Spleen (tissue), 7 donors: ENCODE results near the gene CLASP2.

ENCODE experiments used
- POLR2AphosphoS5 ChIP-seq, 3 donors: sonication (generic); formaldehyde crosslinking; IDR thresholded peaks; one replicate each; pipeline ENCODE4 v1.5.1; 2017; ENCODE audit warnings: antibody characterized with exemption in 3 of 3
- TF ChIP-seq, protein P1 (sequence below), 11 experiments: fragments of 200-600 bp in 7 of 11; fragments of 450-650 bp in 4 of 11; sonication (generic) in 4 of 11; IDR thresholded peaks in 8 of 11; conservative IDR thresholded peaks in 3 of 11; 1 replicate in 7 of 11; 2 replicates in 4 of 11; pipeline versions ENCODE4 v1.4.0 to v1.8.0; 2016 to 2021; ENCODE audit warnings: antibody characterized with exemption in 11 of 11, inconsistent platforms in 4 of 11, mild to moderate bottlenecking in 1 of 11
- donor health status: DM: no; HTN: no; CAD: no; lungs with moderate emphysema.
- donor health status: DM: no; HTN: no; CAD: no.
- donor health status: DM: no; HTN: no; CAD: no.

DNA sequence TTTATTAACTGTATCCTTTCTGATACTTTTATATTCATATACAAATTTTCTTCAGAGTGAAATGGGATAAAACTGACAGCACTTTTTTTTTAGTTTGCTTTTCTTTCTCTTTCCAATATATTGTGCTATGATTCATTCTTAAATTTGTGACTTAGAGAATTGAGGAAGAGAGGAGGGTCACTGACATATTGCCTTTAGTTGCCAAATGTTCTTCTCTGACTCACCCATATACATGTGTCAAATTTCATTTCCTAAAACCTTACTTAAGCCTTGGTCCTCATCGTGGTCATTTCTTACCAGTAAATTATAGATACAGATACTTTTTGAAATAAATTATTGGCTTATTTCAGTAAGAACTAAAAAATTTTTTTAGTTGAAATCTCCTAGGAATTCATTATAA is 53.9 kb downstream of the CLASP2 start:
- TF ChIP-seq, protein P1, sequence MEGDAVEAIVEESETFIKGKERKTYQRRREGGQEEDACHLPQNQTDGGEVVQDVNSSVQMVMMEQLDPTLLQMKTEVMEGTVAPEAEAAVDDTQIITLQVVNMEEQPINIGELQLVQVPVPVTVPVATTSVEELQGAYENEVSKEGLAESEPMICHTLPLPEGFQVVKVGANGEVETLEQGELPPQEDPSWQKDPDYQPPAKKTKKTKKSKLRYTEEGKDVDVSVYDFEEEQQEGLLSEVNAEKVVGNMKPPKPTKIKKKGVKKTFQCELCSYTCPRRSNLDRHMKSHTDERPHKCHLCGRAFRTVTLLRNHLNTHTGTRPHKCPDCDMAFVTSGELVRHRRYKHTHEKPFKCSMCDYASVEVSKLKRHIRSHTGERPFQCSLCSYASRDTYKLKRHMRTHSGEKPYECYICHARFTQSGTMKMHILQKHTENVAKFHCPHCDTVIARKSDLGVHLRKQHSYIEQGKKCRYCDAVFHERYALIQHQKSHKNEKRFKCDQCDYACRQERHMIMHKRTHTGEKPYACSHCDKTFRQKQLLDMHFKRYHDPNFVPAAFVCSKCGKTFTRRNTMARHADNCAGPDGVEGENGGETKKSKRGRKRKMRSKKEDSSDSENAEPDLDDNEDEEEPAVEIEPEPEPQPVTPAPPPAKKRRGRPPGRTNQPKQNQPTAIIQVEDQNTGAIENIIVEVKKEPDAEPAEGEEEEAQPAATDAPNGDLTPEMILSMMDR (IDR thresholded peaks at IDR 0.05 in 8 of 11, conservative IDR thresholded peaks at IDR 0.05 in 3 of 11) = no peak
- TF ChIP-seq POLR2AphosphoS5 (IDR thresholded peaks at IDR 0.05) = no peak
